Mucosa of stomach (tissue), 1 donor: ENCODE data around the gene CPNE6.

ENCODE experiments used
- H3K27me3 ChIP-seq: one replicate; pipeline ENCODE4 v1.7.0; 2013; ENCODE audit warnings: mild to moderate bottlenecking, low read length; ENCODE audit not compliant: control insufficient read depth, insufficient read depth
- H3K36me3 ChIP-seq: one replicate; pipeline ENCODE4 v1.7.0; 2013; ENCODE audit warnings: low read length; ENCODE audit not compliant: control insufficient read depth, insufficient read depth
- H3K4me1 ChIP-seq: one replicate; pipeline ENCODE4 v1.7.0; 2013; ENCODE audit warnings: mild to moderate bottlenecking, low read length; ENCODE audit not compliant: control insufficient read depth, insufficient read depth
- H3K4me3 ChIP-seq: one replicate; pipeline ENCODE4 v1.7.0; 2013; ENCODE audit warnings: low read length
- H3K9ac ChIP-seq: one replicate; pipeline ENCODE4 v1.7.0; 2013; ENCODE audit warnings: mild to moderate bottlenecking, low read length, moderate library complexity
- H3K9me3 ChIP-seq: one replicate; pipeline ENCODE4 v1.7.0; 2013; ENCODE audit warnings: mild to moderate bottlenecking, low read length, moderate library complexity; ENCODE audit not compliant: control insufficient read depth
- donor health status: Pancreatic carcinoma.

CPNE6 gene

GRCh38 chr14:24122898-24123297 is 51.5 kb downstream of the CPNE6 start:
- Histone ChIP-seq H3K4me1 (no peaks in the 10 kb centered on the region), H3K36me3 (peaks cover 24% of the 10 kb centered on the region), H3K4me3 (no peak overlapping the region), H3K27me3 (no peaks in the 10 kb centered on the region), H3K9me3 (no peaks in the 10 kb centered on the region), H3K9ac (no peak overlapping the region)

GRCh38 chr14:24123424-24124417 is 52.4 kb downstream of the CPNE6 start:
- H3K9me3 ChIP-seq = no peaks in the 10 kb centered on the region
- no peak overlapping the region for H3K4me3 ChIP-seq
- peaks cover 21% of the 10 kb centered on the region for H3K36me3 ChIP-seq

GRCh38 chr14:24126939-24127338 is 55.6 kb downstream of the CPNE6 start:
- Histone ChIP-seq H3K4me3 (no peak overlapping the region), H3K9ac (no peak overlapping the region), H3K27me3 (no peaks in the 10 kb centered on the region), H3K4me1 (no peaks in the 10 kb centered on the region), H3K36me3 (no peaks in the 10 kb centered on the region), H3K9me3 (no peaks in the 10 kb centered on the region)

More at GRCh38 chr14:24123424-24124417, 52.4 kb downstream of the CPNE6 start:
- Histone ChIP-seq H3K4me1 (no peaks in the 10 kb centered on the region), H3K27me3 (no peaks in the 10 kb centered on the region), H3K9ac (no peak overlapping the region)

GRCh38 chr14:24127673-24128072 is 56.3 kb downstream of the CPNE6 start:
- no peaks in the 10 kb centered on the region for H3K27me3 ChIP-seq
- no peak overlapping the region for H3K9ac ChIP-seq
- peaks cover 3% of the 10 kb centered on the region for H3K4me1 ChIP-seq
- no peaks in the 10 kb centered on the region for H3K9me3 ChIP-seq
- H3K36me3 ChIP-seq = no peaks in the 10 kb centered on the region
- no peak overlapping the region for H3K4me3 ChIP-seq
